Measurements from ENCODE around the gene RERE.

DNA sequence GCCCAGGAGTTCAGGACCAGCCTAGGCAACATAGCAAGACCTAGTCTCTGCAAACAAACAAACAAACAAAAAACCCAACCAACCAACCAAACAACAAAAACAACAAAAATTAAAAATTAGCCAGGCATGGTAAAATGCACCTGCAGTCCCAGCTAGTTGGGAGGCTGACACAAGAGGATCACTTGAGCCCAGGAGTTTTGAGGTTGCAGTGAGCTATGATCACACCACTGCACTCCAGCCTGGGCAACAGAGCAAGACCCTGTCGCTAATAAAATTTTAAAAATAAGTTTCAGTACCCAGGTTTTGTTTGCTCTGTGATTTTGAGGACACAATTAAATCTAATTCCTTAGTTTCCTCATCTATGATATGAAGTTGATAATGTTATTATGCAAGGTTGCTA lies 298.3 kb downstream of the RERE start:
- TF ChIP-seq, protein P1, sequence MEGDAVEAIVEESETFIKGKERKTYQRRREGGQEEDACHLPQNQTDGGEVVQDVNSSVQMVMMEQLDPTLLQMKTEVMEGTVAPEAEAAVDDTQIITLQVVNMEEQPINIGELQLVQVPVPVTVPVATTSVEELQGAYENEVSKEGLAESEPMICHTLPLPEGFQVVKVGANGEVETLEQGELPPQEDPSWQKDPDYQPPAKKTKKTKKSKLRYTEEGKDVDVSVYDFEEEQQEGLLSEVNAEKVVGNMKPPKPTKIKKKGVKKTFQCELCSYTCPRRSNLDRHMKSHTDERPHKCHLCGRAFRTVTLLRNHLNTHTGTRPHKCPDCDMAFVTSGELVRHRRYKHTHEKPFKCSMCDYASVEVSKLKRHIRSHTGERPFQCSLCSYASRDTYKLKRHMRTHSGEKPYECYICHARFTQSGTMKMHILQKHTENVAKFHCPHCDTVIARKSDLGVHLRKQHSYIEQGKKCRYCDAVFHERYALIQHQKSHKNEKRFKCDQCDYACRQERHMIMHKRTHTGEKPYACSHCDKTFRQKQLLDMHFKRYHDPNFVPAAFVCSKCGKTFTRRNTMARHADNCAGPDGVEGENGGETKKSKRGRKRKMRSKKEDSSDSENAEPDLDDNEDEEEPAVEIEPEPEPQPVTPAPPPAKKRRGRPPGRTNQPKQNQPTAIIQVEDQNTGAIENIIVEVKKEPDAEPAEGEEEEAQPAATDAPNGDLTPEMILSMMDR (IDR thresholded peaks at IDR 0.05): no peak
- TF ChIP-seq POLR2A (IDR thresholded peaks at IDR 0.05): no peak

Data from body of pancreas (tissue), 4 donors.